ENCODE measurements around the gene E2F1. TPM values are rescaled to one million over a fixed set of nuclear protein-coding genes. Genes with fewer than 3 reads are reported as not detected.

The E2F1 gene
- total RNA-seq, 4 donors from 2014 or later, result 1.8 to 5.0 (median 2.9) TPM

- no peaks in the 10 kb centered on the region for H3K9me3 ChIP-seq
- H3K27ac ChIP-seq (replicated peaks in 1 of 4), result no peak overlapping the region
- WGBS, result 88% methylated on average over 12 of the region's 12 CpGs
- no peak for DNase-seq (ENCODE audit: extremely low spot score)
- TF ChIP-seq EP300 (IDR thresholded peaks at IDR 0.05) (no peak), POLR2AphosphoS5 (IDR thresholded peaks at IDR 0.05) (no peak), POLR2A (IDR thresholded peaks at IDR 0.05; ENCODE audit: low read depth) (no peak)
- TF ChIP-seq, protein P1, sequence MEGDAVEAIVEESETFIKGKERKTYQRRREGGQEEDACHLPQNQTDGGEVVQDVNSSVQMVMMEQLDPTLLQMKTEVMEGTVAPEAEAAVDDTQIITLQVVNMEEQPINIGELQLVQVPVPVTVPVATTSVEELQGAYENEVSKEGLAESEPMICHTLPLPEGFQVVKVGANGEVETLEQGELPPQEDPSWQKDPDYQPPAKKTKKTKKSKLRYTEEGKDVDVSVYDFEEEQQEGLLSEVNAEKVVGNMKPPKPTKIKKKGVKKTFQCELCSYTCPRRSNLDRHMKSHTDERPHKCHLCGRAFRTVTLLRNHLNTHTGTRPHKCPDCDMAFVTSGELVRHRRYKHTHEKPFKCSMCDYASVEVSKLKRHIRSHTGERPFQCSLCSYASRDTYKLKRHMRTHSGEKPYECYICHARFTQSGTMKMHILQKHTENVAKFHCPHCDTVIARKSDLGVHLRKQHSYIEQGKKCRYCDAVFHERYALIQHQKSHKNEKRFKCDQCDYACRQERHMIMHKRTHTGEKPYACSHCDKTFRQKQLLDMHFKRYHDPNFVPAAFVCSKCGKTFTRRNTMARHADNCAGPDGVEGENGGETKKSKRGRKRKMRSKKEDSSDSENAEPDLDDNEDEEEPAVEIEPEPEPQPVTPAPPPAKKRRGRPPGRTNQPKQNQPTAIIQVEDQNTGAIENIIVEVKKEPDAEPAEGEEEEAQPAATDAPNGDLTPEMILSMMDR (IDR thresholded peaks at IDR 0.05), result no peak
- H3K4me1 ChIP-seq, result peaks cover 14 to 16% (median 15%) of the 10 kb centered on the region in 4 donors
- no peak overlapping the region for H3K4me3 ChIP-seq
- peaks cover 12 to 47% (median 38%) of the 10 kb centered on the region in 4 donors for H3K36me3 ChIP-seq
- no peaks in the 10 kb centered on the region for H3K27me3 ChIP-seq
- intact Hi-C loops (cut with DNase I), result no loop called here
Measured at GRCh38 chr20:33657704-33658095, 28.5 kb downstream of the E2F1 start.

DNA sequence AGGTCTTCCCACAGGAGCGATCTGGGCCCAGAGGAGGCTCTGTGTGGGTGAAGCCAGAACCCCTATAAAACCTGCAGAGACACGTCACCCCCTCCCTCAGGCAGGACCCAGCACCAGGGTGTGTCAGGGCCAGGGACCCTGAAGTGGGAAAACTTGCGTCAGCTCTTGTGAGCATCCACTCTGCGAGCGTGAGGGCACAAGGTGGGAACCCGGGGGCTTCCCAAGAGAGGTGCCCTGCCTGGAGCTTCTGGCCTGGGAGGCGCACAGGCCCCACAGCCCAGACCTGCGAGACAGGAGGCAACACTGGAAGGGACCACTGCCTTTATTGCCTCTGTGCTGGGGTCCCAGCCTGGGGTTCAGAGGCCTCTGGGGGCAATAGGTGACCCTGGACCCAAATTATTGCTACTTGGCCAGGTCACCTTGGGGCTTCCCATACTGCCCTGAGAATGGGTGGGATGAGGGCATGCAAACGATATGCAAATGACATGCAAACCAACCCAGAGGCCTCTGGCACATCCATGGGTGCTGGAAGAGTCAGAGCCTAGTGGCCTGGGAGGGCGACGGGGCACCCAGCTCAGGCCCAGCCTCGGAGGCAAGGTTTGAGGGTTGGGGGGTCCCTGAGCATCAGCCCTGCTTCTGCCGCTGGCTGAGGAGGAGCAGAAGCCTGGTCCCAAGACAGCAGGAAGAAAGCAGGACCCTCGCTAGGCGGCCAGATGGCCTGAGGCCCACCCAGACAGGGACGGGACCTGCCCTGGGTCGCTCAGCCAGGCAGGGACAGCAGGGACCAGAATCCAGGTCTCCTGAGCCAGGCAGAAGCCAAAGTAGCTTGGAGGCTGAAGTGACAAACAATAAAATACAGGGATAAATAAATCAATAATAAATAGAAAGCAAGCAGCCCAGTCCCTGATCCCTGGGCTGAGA lies 29.1 kb downstream of the E2F1 start:
- Histone ChIP-seq H3K27ac (replicated peaks in 1 of 4) (no peak overlapping the region), H3K4me1 (peaks cover 13 to 14% (median 14%) of the 10 kb centered on the region in 4 donors), H3K9me3 (no peaks in the 10 kb centered on the region), H3K36me3 (peaks cover 12 to 47% (median 38%) of the 10 kb centered on the region in 4 donors), H3K4me3 (no peak overlapping the region), H3K27me3 (no peaks in the 10 kb centered on the region)
- whole genome bisulfite sequencing, result 91% methylated on average over 16 of the region's 17 CpGs
- DNase-seq (ENCODE audit: extremely low spot score), result no peak
- TF ChIP-seq POLR2A (IDR thresholded peaks at IDR 0.05; ENCODE audit: low read depth) (no peak), POLR2AphosphoS5 (IDR thresholded peaks at IDR 0.05) (no peak), EP300 (IDR thresholded peaks at IDR 0.05) (no peak)
- TF ChIP-seq, protein P1 (IDR thresholded peaks at IDR 0.05), result no peak
- intact Hi-C loops (cut with DNase I), result no loop called here

DNA sequence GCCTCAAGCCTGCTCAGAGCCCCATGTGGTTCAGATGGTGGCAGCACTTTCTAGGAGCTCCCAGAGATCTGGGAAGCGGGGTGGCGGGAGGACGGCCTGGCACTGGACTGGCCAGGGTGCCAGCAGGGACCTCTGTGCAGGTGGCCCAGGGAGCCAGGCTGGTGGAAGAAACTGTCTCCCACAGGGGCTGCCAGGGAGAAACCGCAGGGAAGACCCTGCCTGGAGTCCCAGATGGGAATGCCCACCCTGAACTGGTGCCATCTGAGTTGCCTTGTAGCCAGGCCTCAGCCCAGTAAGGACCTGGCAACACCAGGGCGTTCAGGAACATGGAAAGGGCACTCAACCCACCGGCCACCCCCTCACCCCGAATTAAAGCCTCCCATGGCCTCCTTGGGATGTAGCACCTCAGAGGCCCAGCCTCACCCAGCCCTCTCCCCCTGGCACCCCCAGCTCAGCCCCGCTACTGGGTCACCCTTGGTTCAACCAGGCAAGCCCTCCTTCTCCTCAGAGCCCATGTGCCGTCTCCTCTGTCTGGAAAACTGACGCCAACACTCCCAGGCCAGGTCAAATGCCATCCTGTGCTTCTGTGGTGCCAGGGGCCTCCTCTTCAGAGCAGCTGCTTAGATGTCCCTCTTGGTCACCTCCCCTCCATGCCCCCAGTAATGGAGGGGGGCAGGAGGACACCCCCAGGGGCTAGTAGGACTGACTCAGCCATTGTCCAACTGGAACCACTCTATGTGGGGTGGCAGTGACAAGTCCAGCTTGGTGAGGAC lies 30.0 kb downstream of the E2F1 start:
- peaks cover 12 to 47% (median 38%) of the 10 kb centered on the region in 4 donors for H3K36me3 ChIP-seq
- no peak for DNase-seq (ENCODE audit: extremely low spot score)
- no peak overlapping the region for H3K27ac ChIP-seq (replicated peaks in 1 of 4)
- no peaks in the 10 kb centered on the region for H3K9me3 ChIP-seq
- no peak overlapping the region for H3K4me3 ChIP-seq
- H3K27me3 ChIP-seq, result no peaks in the 10 kb centered on the region
- WGBS, result 90% methylated on average over 6 of the region's 10 CpGs
- intact Hi-C loops (cut with DNase I), result no loop called here
- TF ChIP-seq POLR2A (IDR thresholded peaks at IDR 0.05; ENCODE audit: low read depth) (no peak), EP300 (IDR thresholded peaks at IDR 0.05) (no peak), POLR2AphosphoS5 (IDR thresholded peaks at IDR 0.05) (no peak)
- TF ChIP-seq, protein P1 (IDR thresholded peaks at IDR 0.05), result no peak
- H3K4me1 ChIP-seq, result peaks cover 13 to 14% (median 14%) of the 10 kb centered on the region in 4 donors

DNA sequence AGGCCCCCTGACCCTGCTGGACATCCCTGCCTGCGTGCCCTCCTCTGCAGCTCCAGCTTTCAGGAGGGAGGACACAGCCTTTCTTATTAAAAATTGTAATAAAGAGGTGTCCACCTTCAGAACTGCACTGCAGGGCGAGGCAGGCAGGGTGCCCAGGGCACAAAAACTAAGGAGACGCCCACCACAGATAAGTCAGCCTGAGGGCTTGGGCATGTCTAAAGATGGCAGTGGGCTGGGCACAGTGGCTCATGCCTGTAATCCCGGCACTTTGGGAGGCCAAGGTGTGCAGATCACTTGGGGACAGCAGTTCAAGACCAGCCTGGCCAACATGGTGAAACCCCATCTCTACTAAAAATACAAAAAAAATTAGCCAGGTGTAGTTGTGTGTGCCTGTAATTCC lies 31.0 kb downstream of the E2F1 start:
- H3K4me1 ChIP-seq, result peaks cover 13 to 14% (median 14%) of the 10 kb centered on the region in 4 donors
- intact Hi-C loops (cut with DNase I), result no loop called here
- no peaks in the 10 kb centered on the region for H3K9me3 ChIP-seq
- peaks cover 12 to 42% (median 36%) of the 10 kb centered on the region in 4 donors for H3K36me3 ChIP-seq
- no peak overlapping the region for H3K4me3 ChIP-seq
- H3K27me3 ChIP-seq, result no peaks in the 10 kb centered on the region
- no peak overlapping the region for H3K27ac ChIP-seq (replicated peaks in 1 of 4)
- WGBS, result 80% methylated on average over 4 of the region's 4 CpGs
- TF ChIP-seq POLR2AphosphoS5 (IDR thresholded peaks at IDR 0.05) (no peak), POLR2A (IDR thresholded peaks at IDR 0.05; ENCODE audit: low read depth) (no peak), EP300 (IDR thresholded peaks at IDR 0.05) (no peak)
- TF ChIP-seq, protein P1 (IDR thresholded peaks at IDR 0.05), result no peak
- no peak for DNase-seq (ENCODE audit: extremely low spot score)

Data from esophagus muscularis mucosa (tissue), 4 donors.